ENCODE results near the gene SIVA1.

GRCh38 chr14:104774453-104775072, 21.6 kb downstream of the SIVA1 start:
- no peak for TF ChIP-seq SIN3A (IDR thresholded peaks at IDR 0.05; ENCODE audit: borderline replicate concordance, low read depth, low read length)
- TF ChIP-seq CTCF (IDR thresholded peaks at IDR 0.05), result no peak
- TF ChIP-seq TAF1 (IDR thresholded peaks at IDR 0.05; ENCODE audit: borderline replicate concordance, low read depth, low read length), result no peak
- TF ChIP-seq, protein P1, sequence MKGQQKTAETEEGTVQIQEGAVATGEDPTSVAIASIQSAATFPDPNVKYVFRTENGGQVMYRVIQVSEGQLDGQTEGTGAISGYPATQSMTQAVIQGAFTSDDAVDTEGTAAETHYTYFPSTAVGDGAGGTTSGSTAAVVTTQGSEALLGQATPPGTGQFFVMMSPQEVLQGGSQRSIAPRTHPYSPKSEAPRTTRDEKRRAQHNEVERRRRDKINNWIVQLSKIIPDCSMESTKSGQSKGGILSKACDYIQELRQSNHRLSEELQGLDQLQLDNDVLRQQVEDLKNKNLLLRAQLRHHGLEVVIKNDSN (IDR thresholded peaks at IDR 0.05; ENCODE audit: borderline replicate concordance, low read depth), result no peak
